Erythroblast (primary cell): ENCODE results near the gene PPIP5K2.

Experiments
- GATA1 ChIP-seq: IDR thresholded peaks from 2 replicates; pipeline ENCODE4 v1.6.1; 2011; ENCODE audit warnings: low read depth, mild to moderate bottlenecking, control low read depth, low read length, moderate library complexity
- POLR2A ChIP-seq: IDR thresholded peaks from 2 replicates; pipeline ENCODE4 v1.6.1; 2011; ENCODE audit warnings: mild to moderate bottlenecking, low read length

GRCh38 chr5:103224118-103224893, 104.2 kb downstream of the PPIP5K2 start:
- TF ChIP-seq POLR2A: no peak
- TF ChIP-seq GATA1: no peak
